GM23248 (cell line): ENCODE measurements around the gene PCDHGA1.

ENCODE experiments used
- EZH2 ChIP-seq: fragments of 200-600 bp; sonication (generic); IDR thresholded peaks from 2 replicates; pipeline ENCODE4 v1.6.1; 2018; ENCODE audit warnings: antibody characterized with exemption, mild to moderate bottlenecking; ENCODE audit not compliant: insufficient read depth, poor library complexity, severe bottlenecking
- EZH2phosphoT487 ChIP-seq: fragments of 200-600 bp; sonication (generic); IDR thresholded peaks from 2 replicates; pipeline ENCODE4 v1.6.1; 2018; ENCODE audit warnings: antibody characterized with exemption, moderate library complexity, mild to moderate bottlenecking, low read depth; ENCODE audit not compliant: insufficient read depth

DNA sequence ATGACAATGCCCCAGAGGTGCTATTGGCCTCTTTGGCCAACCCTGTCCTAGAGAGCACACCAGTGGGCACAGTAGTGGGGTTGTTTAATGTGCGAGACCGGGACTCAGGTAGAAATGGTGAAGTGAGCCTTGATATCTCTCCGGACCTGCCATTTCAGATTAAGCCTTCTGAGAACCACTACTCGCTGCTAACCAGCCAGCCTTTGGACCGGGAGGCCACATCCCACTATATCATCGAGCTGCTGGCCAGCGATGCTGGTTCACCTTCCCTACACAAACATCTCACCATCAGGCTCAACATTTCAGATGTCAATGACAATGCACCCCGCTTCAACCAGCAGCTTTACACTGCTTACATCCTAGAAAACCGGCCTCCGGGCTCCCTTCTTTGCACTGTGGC is 160.0 kb downstream of the PCDHGA1 start:
- no peak for TF ChIP-seq EZH2phosphoT487
- no peak for TF ChIP-seq EZH2
